Neutrophil (primary cell): ENCODE data around the gene OR10G7.

Experiments used
- H3K27ac ChIP-seq: fragments of 200-600 bp; sonication (generic); 2 replicates; pipeline ENCODE4 v1.5.1; 2016; ENCODE audit warnings: mild to moderate bottlenecking, moderate library complexity
- H3K27me3 ChIP-seq: fragments of 200-600 bp; sonication (generic); 2 replicates; pipeline ENCODE4 v1.6.0; 2016; ENCODE audit warnings: mild to moderate bottlenecking
- H3K36me3 ChIP-seq: fragments of 200-600 bp; sonication (generic); 2 replicates; pipeline ENCODE4 v1.5.1; 2017
- H3K4me1 ChIP-seq, 2 experiments: fragments of 200-600 bp in 1 of 2; sonication (generic) in 1 of 2; 1 replicate in 1 of 2; 2 replicates in 1 of 2; pipeline versions ENCODE4 v1.5.1 to v1.6.1; 2013 to 2016; ENCODE audit warnings: low read depth in 1 of 2, low read length in 1 of 2, mild to moderate bottlenecking in 1 of 2, moderate library complexity in 1 of 2; ENCODE audit not compliant: control insufficient read depth in 1 of 2, insufficient read depth in 1 of 2
- H3K4me3 ChIP-seq, 2 experiments: fragments of 200-600 bp in 1 of 2; sonication (generic) in 1 of 2; 1 replicate in 1 of 2; 2 replicates in 1 of 2; pipeline ENCODE4 v1.5.1; 2013 to 2016; ENCODE audit warnings: low read depth in 1 of 2, low read length in 1 of 2, mild to moderate bottlenecking in 1 of 2, moderate library complexity in 1 of 2
- H3K9me3 ChIP-seq: fragments of 200-600 bp; sonication (generic); 2 replicates; pipeline ENCODE4 v1.5.1; 2016
- TF ChIP-seq, protein P1 (sequence below): fragments of 200-600 bp; sonication (generic); IDR thresholded peaks from 2 replicates; pipeline ENCODE4 v1.5.1; 2016; ENCODE audit warnings: antibody characterized with exemption

Gene OR10G7

DNA sequence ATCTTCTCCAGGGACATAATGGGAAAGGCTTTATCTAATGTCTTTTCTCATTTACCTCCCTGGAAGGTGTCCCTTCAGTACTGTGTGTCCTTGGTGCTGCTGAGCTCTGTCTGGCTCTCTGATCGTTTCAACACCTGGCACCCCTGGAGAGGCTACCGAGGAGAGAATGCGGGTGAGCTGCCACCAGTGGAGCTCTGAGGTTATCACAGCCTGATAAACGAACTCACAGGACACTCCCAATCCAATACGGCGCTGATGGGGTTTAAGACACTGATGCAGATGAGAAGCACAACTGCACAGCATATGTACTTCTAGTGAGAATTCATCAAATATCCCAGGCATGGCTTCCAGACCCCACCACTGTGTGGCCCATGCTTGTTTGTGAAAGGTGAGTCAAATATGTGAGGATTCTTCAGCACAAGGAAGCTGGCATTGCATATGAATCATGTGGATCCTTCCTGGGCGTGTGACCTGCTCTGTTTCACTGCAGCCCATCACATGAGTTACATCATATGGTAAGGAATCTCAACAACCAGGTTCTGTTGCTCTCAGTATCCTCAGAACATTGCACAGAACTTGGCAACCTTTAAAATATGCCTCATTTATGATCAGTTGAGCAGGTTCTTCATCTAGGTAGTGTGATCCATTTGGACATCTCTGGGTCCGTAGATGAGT is 39.3 kb upstream of the OR10G7 start:
- H3K36me3 ChIP-seq = no peaks in the 10 kb centered on the region
- H3K4me3 ChIP-seq = no peak overlapping the region
- H3K9me3 ChIP-seq = no peaks in the 10 kb centered on the region
- TF ChIP-seq, protein P1, sequence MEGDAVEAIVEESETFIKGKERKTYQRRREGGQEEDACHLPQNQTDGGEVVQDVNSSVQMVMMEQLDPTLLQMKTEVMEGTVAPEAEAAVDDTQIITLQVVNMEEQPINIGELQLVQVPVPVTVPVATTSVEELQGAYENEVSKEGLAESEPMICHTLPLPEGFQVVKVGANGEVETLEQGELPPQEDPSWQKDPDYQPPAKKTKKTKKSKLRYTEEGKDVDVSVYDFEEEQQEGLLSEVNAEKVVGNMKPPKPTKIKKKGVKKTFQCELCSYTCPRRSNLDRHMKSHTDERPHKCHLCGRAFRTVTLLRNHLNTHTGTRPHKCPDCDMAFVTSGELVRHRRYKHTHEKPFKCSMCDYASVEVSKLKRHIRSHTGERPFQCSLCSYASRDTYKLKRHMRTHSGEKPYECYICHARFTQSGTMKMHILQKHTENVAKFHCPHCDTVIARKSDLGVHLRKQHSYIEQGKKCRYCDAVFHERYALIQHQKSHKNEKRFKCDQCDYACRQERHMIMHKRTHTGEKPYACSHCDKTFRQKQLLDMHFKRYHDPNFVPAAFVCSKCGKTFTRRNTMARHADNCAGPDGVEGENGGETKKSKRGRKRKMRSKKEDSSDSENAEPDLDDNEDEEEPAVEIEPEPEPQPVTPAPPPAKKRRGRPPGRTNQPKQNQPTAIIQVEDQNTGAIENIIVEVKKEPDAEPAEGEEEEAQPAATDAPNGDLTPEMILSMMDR = no peak
- H3K4me1 ChIP-seq = peaks cover 7 to 20% of the 10 kb centered on the region in 2 experiments
- peaks cover 13% of the 10 kb centered on the region for H3K27me3 ChIP-seq
- H3K27ac ChIP-seq = no peak overlapping the region

DNA sequence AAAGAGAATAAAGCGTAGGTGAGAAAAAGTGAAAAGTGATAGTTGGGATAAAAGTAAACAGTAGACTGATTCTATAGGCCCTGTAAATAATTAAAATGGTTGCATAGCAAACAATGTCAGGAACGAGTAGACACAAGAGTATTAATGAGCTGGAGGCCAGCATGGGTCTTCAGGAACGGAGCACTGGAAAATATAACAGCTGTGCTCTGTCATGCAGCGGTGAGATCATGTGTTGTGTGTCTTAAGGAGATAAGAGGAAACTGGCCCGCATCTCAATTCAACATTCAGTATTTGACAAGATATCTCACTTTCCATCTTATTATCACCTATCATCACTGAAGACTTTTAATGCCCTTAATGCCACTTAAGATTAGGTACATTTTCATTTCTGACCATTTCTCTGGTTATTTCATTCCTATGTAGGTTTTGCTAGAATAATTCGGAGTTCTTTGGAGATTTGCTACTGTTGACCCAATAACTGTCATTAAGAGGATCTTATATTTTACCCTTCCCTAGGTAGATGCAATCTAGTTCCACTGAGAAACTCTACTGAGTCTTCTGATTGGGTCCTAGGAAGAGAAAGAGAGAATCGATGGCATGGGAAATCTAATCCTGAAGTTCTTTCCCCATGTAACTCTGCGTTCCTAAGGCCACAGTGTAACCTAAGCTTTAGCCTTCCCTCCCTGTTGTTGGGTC is 38.7 kb upstream of the OR10G7 start:
- no peak overlapping the region for H3K27ac ChIP-seq

DNA sequence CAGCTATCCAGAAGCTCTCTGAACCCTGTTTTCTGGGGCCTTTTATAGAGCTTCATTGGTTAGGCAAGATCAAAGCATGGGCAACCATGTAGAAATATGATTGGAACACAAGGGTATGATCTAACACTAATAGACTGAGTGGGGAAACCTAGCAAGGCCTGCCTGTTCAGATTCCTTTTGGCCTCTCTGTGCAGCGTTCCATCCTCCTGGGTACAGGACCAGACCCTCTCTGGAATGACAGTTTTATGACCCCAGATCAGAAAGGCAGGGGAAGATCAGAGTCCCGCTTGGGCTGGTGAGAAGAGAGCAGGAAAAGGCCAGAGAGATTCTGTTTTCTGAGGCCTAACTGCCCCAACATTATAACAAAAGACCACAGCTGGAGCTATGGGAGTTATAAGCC is 37.5 kb upstream of the OR10G7 start:
- no peaks in the 10 kb centered on the region for H3K36me3 ChIP-seq
- no peak overlapping the region for H3K4me3 ChIP-seq
- TF ChIP-seq, protein P1 = no peak
- H3K4me1 ChIP-seq = peaks cover 7 to 20% of the 10 kb centered on the region in 2 experiments
- no peak overlapping the region for H3K27ac ChIP-seq
- no peaks in the 10 kb centered on the region for H3K9me3 ChIP-seq
- H3K27me3 ChIP-seq = peaks cover 19% of the 10 kb centered on the region

More for the DNA sequence above, 38.7 kb upstream of the OR10G7 start:
- Histone ChIP-seq H3K36me3 (no peaks in the 10 kb centered on the region), H3K9me3 (no peaks in the 10 kb centered on the region), H3K4me3 (no peak overlapping the region), H3K27me3 (peaks cover 18% of the 10 kb centered on the region), H3K4me1 (peaks cover 7 to 20% of the 10 kb centered on the region in 2 experiments)
- TF ChIP-seq, protein P1 = no peak

DNA sequence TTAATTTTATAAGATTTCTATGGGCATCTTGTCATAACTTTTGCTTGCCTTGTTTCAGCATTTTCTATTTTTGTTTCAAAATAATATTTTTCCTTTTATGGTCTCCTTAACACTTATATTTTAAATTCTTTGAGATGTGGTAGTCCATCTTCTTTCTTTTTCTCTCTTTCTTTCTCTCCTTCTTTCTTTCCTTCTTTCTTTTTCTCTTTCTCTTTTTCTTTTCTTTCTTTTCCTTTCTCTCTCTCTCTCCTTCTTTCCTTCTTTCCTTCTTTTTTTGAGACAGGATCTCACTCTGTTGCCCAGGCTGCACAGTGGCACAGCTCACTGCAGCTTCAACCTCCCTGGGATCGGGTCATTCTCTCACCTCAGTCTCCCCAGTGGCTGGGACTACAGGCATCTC is 36.1 kb upstream of the OR10G7 start:
- peaks cover 4 to 14% of the 10 kb centered on the region in 2 experiments for H3K4me1 ChIP-seq
- H3K27ac ChIP-seq = no peak overlapping the region
- TF ChIP-seq, protein P1 = no peak
- no peaks in the 10 kb centered on the region for H3K36me3 ChIP-seq
- peaks cover 19% of the 10 kb centered on the region for H3K27me3 ChIP-seq
- no peaks in the 10 kb centered on the region for H3K9me3 ChIP-seq
- H3K4me3 ChIP-seq = no peak overlapping the region

DNA sequence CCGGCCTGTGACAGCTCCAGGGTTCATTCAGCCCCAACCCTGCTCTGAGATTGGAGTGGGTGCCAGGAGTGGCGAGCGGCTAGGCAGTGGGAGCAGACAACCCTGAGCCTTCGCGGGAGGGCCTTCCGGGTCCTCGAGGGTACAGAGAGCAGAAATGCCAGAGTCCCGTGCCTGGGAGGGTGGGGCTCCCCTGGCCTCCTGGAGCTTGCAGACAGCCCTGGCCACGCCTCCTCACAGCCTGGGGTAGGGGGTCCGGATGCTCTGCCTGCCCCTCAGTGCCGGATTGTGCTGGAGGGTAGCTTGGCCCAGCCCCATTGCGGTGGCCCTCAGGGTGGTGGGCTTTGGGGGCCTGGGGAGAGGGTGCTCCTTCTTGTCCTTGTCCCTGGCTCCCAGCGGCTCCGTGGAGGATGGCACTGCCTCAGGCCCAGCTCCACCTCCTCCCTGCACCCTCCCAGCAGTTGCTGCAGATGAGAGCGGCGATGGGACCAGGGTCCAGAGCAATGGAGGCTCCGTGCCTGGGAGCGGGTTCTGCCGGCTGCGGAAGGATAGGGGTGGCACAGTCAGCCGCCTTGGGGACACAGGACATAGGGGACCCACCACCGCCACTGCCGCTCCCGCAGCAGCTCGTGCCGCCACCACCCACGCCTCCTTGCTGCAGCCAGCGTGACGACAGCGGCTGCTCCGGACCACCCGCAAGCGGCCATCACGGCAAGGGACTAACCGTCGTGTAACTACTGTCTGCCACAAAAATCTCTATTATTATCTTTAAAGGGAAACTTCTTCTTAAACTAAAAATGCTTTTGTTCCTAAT is 34.9 kb upstream of the OR10G7 start:
- Histone ChIP-seq H3K4me1 (peaks cover 4 to 13% of the 10 kb centered on the region in 2 experiments), H3K4me3 (peak overlapping the region in 1 of 2 experiments; percentile 23), H3K9me3 (no peaks in the 10 kb centered on the region), H3K36me3 (no peaks in the 10 kb centered on the region), H3K27me3 (peaks cover 19% of the 10 kb centered on the region), H3K27ac (no peak overlapping the region)
- TF ChIP-seq, protein P1 = no peak
